MCF 10A (cell line): ENCODE results near the gene ZBTB38. TPM values are rescaled to one million over a fixed set of nuclear protein-coding genes. Genes with fewer than 3 reads are reported as not detected.

Source experiments
- BruUV-seq: library from RNA; stranded (reverse); fragments of 400-500 nt; replicated peaks from 2 replicates; lab custom pipeline; 2021; lab: Mats Ljungman, UMichigan
- CTCF ChIA-PET: fragments of 300-600 bp; sonication (Branson Sonifier 250); formaldehyde crosslinking; extraction: SDS; loops from one replicate; lab custom pipeline; 2021; ENCODE audit warnings: antibody characterized with exemption, inconsistent platforms; lab: Yijun Ruan, JAX
- POLR2A ChIA-PET: fragments of 300-600, 350-650 bp; sonication (Branson Sonifier 250); formaldehyde crosslinking; extraction: SDS; loops from one replicate; lab custom pipeline; 2020; ENCODE audit warnings: antibody characterized with exemption, inconsistent platforms; lab: Yijun Ruan, JAX
- DNase-seq: peaks from one replicate; pipeline ENCODE4 v3.0.0-alpha.2; 2018; ENCODE audit not compliant: unreplicated experiment
- H3K27ac Mint-ChIP-seq: one replicate; pipeline ENCODE4 v1.8.0; 2022; ENCODE audit warnings: mild to moderate bottlenecking, low read depth, mixed read lengths; ENCODE audit not compliant: unreplicated experiment
- H3K27me3 Mint-ChIP-seq: one replicate; pipeline ENCODE4 v1.8.0; 2022; ENCODE audit warnings: mixed read lengths; ENCODE audit not compliant: insufficient read depth, unreplicated experiment
- H3K36me3 Mint-ChIP-seq: one replicate; pipeline ENCODE4 v1.8.0; 2022; ENCODE audit warnings: mild to moderate bottlenecking, moderate library complexity, mixed read lengths; ENCODE audit not compliant: insufficient read depth, unreplicated experiment
- H3K4me1 Mint-ChIP-seq: one replicate; pipeline ENCODE4 v1.8.0; 2022; ENCODE audit warnings: mixed read lengths; ENCODE audit not compliant: insufficient read depth, unreplicated experiment
- H3K4me3 Mint-ChIP-seq: one replicate; pipeline ENCODE4 v1.8.0; 2022; ENCODE audit warnings: mild to moderate bottlenecking, moderate library complexity, mixed read lengths; ENCODE audit not compliant: unreplicated experiment
- H3K9me3 Mint-ChIP-seq: one replicate; pipeline ENCODE4 v1.8.0; 2022; ENCODE audit warnings: mixed read lengths; ENCODE audit not compliant: unreplicated experiment
- intact Hi-C: fragments of 100-400 bp; cut with micrococcal nuclease; formaldehyde crosslinking; loops from 2 replicates; pipeline ENCODE4 v1.14.1; 2022
- total RNA-seq: library from RNA; stranded (reverse); gene quantifications from 2 replicates; pipeline ENCODE4 v1.2.3, GENCODE V29; 2022
- TF ChIP-seq, protein P1 (sequence below): fragments of 200-600 bp; IDR thresholded peaks from one replicate; pipeline ENCODE4 v1.8.0; 2022; ENCODE audit warnings: antibody characterized with exemption, mild to moderate bottlenecking; ENCODE audit not compliant: unreplicated experiment

The ZBTB38 gene
- total RNA-seq, 1 experiment from 2014 or later, result 168 TPM

DNA sequence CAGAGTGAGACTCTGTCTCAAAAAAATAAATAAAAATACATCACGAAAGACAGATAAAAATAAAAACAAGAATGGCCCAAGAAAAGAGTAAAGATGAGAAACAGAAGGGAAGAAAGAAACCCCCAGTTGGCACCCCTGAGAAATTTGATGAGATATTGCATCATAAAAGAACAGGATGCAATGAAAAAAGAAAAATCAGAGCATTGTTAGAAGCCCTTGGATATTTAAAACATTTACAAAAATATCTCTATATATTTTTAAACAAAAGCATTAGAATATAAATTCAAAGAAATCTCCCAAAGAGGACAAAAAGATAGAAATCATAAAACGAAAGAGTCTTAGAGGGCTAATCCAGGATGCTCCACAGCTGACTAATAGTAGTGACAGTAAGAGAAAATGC is 18.6 kb upstream of the ZBTB38 start:
- Mint-ChIP-seq H3K4me3 (no peak overlapping the region), H3K27me3 (no peaks in the 10 kb centered on the region), H3K36me3 (no peaks in the 10 kb centered on the region), H3K9me3 (no peaks in the 10 kb centered on the region), H3K4me1 (no peaks in the 10 kb centered on the region), H3K27ac (no peak overlapping the region)
- no TSS peak for BruUV-seq
- intact Hi-C loops, result no loop called here
- DNase-seq, result no peak
- ChIA-PET CTCF (interaction anchor here (0.7 to 1.1 kb wide), 3 partner anchors 11 to 225 kb away, joined by 3 read pairs; no protein-coding TSS in a partner anchor), POLR2A (interaction anchor here (1.3 kb wide), 1 partner anchor 14 kb away, joined by 3 read pairs; no protein-coding TSS in a partner anchor)
- TF ChIP-seq, protein P1, sequence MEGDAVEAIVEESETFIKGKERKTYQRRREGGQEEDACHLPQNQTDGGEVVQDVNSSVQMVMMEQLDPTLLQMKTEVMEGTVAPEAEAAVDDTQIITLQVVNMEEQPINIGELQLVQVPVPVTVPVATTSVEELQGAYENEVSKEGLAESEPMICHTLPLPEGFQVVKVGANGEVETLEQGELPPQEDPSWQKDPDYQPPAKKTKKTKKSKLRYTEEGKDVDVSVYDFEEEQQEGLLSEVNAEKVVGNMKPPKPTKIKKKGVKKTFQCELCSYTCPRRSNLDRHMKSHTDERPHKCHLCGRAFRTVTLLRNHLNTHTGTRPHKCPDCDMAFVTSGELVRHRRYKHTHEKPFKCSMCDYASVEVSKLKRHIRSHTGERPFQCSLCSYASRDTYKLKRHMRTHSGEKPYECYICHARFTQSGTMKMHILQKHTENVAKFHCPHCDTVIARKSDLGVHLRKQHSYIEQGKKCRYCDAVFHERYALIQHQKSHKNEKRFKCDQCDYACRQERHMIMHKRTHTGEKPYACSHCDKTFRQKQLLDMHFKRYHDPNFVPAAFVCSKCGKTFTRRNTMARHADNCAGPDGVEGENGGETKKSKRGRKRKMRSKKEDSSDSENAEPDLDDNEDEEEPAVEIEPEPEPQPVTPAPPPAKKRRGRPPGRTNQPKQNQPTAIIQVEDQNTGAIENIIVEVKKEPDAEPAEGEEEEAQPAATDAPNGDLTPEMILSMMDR, result no peak

DNA sequence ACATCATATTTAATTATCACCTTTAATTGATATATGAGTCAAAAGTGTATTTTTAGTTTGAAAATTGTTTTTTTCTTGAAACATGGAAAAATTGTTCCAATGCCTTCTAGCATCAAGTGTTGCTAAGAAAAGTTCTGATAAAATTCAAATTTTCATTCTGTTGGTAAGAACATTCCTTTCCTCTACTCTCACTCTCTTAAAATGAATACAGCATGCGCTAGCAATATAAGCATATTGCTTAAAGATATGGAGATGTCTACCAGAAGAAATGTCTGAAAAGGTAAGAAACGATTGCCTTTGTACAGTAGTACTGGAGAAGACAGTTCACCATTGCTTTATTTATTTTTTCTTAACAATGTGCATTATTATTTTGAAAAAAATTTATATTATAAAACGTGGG is 17.6 kb upstream of the ZBTB38 start:
- H3K4me1 Mint-ChIP-seq, result no peaks in the 10 kb centered on the region
- intact Hi-C loops, result no loop called here
- H3K36me3 Mint-ChIP-seq, result no peaks in the 10 kb centered on the region
- H3K27ac Mint-ChIP-seq, result no peak overlapping the region
- no peaks in the 10 kb centered on the region for H3K9me3 Mint-ChIP-seq
- BruUV-seq, result no TSS peak
- CTCF ChIA-PET, result interaction anchor here (0.5 kb wide), 1 partner anchor 493 kb away, joined by 3 read pairs; no protein-coding TSS in a partner anchor
- TF ChIP-seq, protein P1, result no peak
- no peak for DNase-seq
- no peak overlapping the region for H3K4me3 Mint-ChIP-seq
- no peaks in the 10 kb centered on the region for H3K27me3 Mint-ChIP-seq
- POLR2A ChIA-PET, result interaction anchor here (1.2 kb wide), 1 partner anchor 102 kb away, joined by 3 read pairs; no protein-coding TSS in a partner anchor

DNA sequence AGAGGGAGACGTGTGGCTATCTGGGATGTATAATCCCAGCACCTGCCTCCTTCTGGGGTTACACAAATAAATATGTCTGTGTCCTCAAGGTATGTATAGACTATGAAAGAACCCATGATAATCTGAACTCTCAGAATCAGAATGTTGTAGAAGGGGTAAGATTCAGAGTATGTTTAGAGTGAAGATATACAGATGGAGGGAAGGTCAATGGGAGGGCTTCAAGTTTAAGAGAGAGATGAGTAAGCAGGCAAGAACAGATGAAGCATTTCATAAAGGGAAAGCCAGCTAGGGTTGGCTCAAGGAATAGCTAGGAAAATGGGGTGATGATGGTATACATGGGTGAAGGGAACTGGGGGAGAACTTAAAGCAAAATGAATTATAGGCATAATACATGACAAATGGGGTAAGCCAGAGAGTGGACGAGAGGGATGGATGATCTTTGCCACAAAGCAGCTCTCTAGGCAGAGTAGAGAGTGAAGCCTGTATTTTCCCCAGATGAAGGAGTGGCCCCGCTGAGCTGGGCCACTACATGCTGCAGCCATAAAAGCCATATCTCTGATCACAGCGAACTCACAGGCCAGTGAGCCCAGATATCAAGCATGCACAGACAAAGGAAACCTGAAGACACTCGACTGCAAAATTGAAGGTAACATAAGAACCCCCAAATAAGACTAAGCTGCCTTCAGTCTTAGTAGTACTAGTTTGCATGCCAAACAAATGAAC is 15.9 kb upstream of the ZBTB38 start:
- Mint-ChIP-seq H3K27me3 (no peaks in the 10 kb centered on the region), H3K9me3 (no peaks in the 10 kb centered on the region), H3K36me3 (no peaks in the 10 kb centered on the region), H3K27ac (no peak overlapping the region), H3K4me3 (no peak overlapping the region), H3K4me1 (no peaks in the 10 kb centered on the region)
- no TSS peak for BruUV-seq
- TF ChIP-seq, protein P1, result no peak
- DNase-seq, result no peak
- intact Hi-C loops, result no loop called here
- CTCF ChIA-PET, result interaction anchor here (0.6 to 1.7 kb wide), 7 partner anchors 8 to 135 kb away, joined by 3 to 10 read pairs (median 4); no protein-coding TSS in a partner anchor
- POLR2A ChIA-PET, result interaction anchor here (0.5 to 1.1 kb wide), 2 partner anchors 33 to 342 kb away, joined by 3 read pairs; no protein-coding TSS in a partner anchor
